Cardiac fibroblast (primary cell): ENCODE measurements around the gene MORC2.

ENCODE experiments used
- DNase-seq, 2 donors: peaks; one replicate each; pipeline versions ENCODE4 v3.0.0 to v3.0.0-alpha.2; 2010; ENCODE audit warnings: low read depth in 2 of 2
- H3K4me3 ChIP-seq, 2 donors: replicated peaks in 1 of 2; 1 replicate in 1 of 2; 2 replicates in 1 of 2; pipeline ENCODE4 v1.5.1; 2011; ENCODE audit warnings: low read depth in 2 of 2, low read length in 2 of 2, mild to moderate bottlenecking in 2 of 2, moderate library complexity in 1 of 2
- CTCF ChIP-seq: IDR thresholded peaks from one replicate; pipeline ENCODE4 v1.5.1; 2011; ENCODE audit warnings: low read depth, mild to moderate bottlenecking, low read length, inconsistent platforms

The MORC2 gene

GRCh38 chr22:30953206-30953605 lies 15.4 kb downstream of the MORC2 start:
- DNase-seq: no peak
- no peak overlapping the region for H3K4me3 ChIP-seq
- no peak for TF ChIP-seq CTCF

- DNase-seq: no peak
- TF ChIP-seq CTCF: no peak
- no peak overlapping the region for H3K4me3 ChIP-seq
Observed at GRCh38 chr22:30949934-30950660, 18.5 kb downstream of the MORC2 start.

- DNase-seq: peak in 1 of 2 donors; percentile 40
- H3K4me3 ChIP-seq: no peak overlapping the region
- TF ChIP-seq CTCF: peak; percentile 8
Observed at GRCh38 chr22:30948930-30949342, 19.6 kb downstream of the MORC2 start.

- TF ChIP-seq CTCF: peak; percentile 53
- DNase-seq: peak; percentile 73 to 76
- H3K4me3 ChIP-seq: no peak overlapping the region
Observed at GRCh38 chr22:30947816-30948454, 20.6 kb downstream of the MORC2 start.

GRCh38 chr22:30947173-30947815 lies 21.3 kb downstream of the MORC2 start:
- peak; percentile 17 for TF ChIP-seq CTCF
- DNase-seq: peak in 1 of 2 donors; percentile 6
- H3K4me3 ChIP-seq: no peak overlapping the region

- DNase-seq: no peak
- no peak overlapping the region for H3K4me3 ChIP-seq
- TF ChIP-seq CTCF: no peak
Observed at GRCh38 chr22:30946354-30946753, 22.2 kb downstream of the MORC2 start.
